Measurements from ENCODE around the gene SNAPC2.
A peak's percentile ranks its signal among the peaks of the same experiment; 100 is the strongest.
"Not testable (repeated sequence)": the region's sequence is repeated elsewhere in the genome, so short reads cannot be mapped to it uniquely, and the experiment has no call there.

The SNAPC2 gene

GRCh38 chr19:7908078-7908699 is 11.9 kb upstream of the SNAPC2 start:
- H3K27ac ChIP-seq, result no peak overlapping the region
- DNase-seq (ENCODE audit: low read depth, low spot score), result no peak

GRCh38 chr19:7908742-7909461 is 11.2 kb upstream of the SNAPC2 start:
- DNase-seq (ENCODE audit: low read depth, low spot score), result no peak
- no peak overlapping the region for H3K27ac ChIP-seq

- H3K27ac ChIP-seq, result no peak overlapping the region
- DNase-seq (ENCODE audit: low read depth, low spot score), result no peak
Measured at GRCh38 chr19:7909471-7910067, 10.6 kb upstream of the SNAPC2 start.

GRCh38 chr19:7910321-7911161 is 9.6 kb upstream of the SNAPC2 start:
- H3K27ac ChIP-seq, result no peak overlapping the region
- no peak for DNase-seq (ENCODE audit: low read depth, low spot score)

- no peak for DNase-seq (ENCODE audit: low read depth, low spot score)
- H3K27ac ChIP-seq, result no peak overlapping the region
Measured at GRCh38 chr19:7911508-7912143, 8.5 kb upstream of the SNAPC2 start.

- no peak for DNase-seq (ENCODE audit: low read depth, low spot score)
- H3K27ac ChIP-seq, result no peak overlapping the region
Measured at GRCh38 chr19:7912144-7912696, 7.9 kb upstream of the SNAPC2 start.

GRCh38 chr19:7912697-7913564 is 7.2 kb upstream of the SNAPC2 start:
- DNase-seq (ENCODE audit: low read depth, low spot score), result no peak
- no peak overlapping the region for H3K27ac ChIP-seq

- DNase-seq (ENCODE audit: low read depth, low spot score), result no peak
- H3K27ac ChIP-seq, result no peak overlapping the region
Measured at GRCh38 chr19:7913652-7914051, 6.5 kb upstream of the SNAPC2 start.

- DNase-seq (ENCODE audit: low read depth, low spot score), result no peak
- no peak overlapping the region for H3K27ac ChIP-seq
Measured at GRCh38 chr19:7914099-7914498, 6.0 kb upstream of the SNAPC2 start.

GRCh38 chr19:7914598-7915045 is 5.5 kb upstream of the SNAPC2 start, which contains the start of gene TGFBR3L:
TGFBR3L (plus strand) TSS chr19:7914830.
- no peak within 1 kb of the TSS for H3K27ac ChIP-seq
- no peak for DNase-seq (ENCODE audit: low read depth, low spot score)

- no peak for DNase-seq (ENCODE audit: low read depth, low spot score)
Measured at GRCh38 chr19:7915250-7916102, 4.7 kb upstream of the SNAPC2 start.

GRCh38 chr19:7916103-7916954 is 3.8 kb upstream of the SNAPC2 start:
- H3K27ac ChIP-seq, result peak overlapping the region; percentile 22
- DNase-seq (ENCODE audit: low read depth, low spot score), result no peak

More at GRCh38 chr19:7915250-7916102, 4.7 kb upstream of the SNAPC2 start:
- H3K27ac ChIP-seq, result no peak overlapping the region

- no peak for DNase-seq (ENCODE audit: low read depth, low spot score)
- peak overlapping the region; percentile 22 for H3K27ac ChIP-seq
Measured at GRCh38 chr19:7916955-7917266, 3.2 kb upstream of the SNAPC2 start.

GRCh38 chr19:7917267-7918061 is 2.7 kb upstream of the SNAPC2 start:
- peak overlapping the region; percentile 22 for H3K27ac ChIP-seq
- no peak for DNase-seq (ENCODE audit: low read depth, low spot score)

- not testable (repeated sequence) for DNase-seq (ENCODE audit: low read depth, low spot score); H3K27ac ChIP-seq
Measured at GRCh38 chr19:7918062-7918614, 2.0 kb upstream of the SNAPC2 start.
